Upper lobe of left lung (tissue), 4 donors: ENCODE results near the gene GPR34.

Experiments
- POLR2A ChIP-seq, 4 donors: fragments of 450-650 bp; IDR thresholded peaks; one replicate each; pipeline ENCODE4 v1.5.1; 2016 to 2017; ENCODE audit warnings: antibody characterized with exemption in 4 of 4, mild to moderate bottlenecking in 2 of 4
- TF ChIP-seq, protein P1 (sequence below), 6 experiments: fragments of 450-650 bp in 4 of 6; fragments of 200-600 bp in 2 of 6; sonication (generic) in 2 of 6; IDR thresholded peaks; one replicate each; pipeline ENCODE4 v1.5.1; 2016 to 2019; ENCODE audit warnings: antibody characterized with exemption in 6 of 6

DNA sequence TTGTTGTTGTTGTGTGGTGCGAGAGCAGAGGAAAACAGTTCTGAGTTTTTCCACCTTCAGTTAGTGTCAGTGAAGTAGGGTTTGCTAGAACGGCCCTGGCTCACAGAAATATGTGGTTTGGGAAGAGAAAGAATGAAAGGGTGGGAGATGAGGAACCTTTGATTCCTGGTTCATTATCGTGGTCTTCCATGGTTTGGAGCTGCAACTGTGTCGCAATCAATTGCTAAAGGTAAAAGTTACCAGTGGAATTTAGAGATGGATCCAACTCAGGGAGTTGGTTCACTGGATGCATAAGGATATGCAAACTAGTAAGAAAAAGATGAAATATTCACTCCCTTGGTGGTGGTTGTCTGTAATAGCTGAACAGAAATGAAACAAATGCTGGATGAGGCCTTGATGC lies 35.6 kb upstream of the GPR34 start:
- TF ChIP-seq, protein P1, sequence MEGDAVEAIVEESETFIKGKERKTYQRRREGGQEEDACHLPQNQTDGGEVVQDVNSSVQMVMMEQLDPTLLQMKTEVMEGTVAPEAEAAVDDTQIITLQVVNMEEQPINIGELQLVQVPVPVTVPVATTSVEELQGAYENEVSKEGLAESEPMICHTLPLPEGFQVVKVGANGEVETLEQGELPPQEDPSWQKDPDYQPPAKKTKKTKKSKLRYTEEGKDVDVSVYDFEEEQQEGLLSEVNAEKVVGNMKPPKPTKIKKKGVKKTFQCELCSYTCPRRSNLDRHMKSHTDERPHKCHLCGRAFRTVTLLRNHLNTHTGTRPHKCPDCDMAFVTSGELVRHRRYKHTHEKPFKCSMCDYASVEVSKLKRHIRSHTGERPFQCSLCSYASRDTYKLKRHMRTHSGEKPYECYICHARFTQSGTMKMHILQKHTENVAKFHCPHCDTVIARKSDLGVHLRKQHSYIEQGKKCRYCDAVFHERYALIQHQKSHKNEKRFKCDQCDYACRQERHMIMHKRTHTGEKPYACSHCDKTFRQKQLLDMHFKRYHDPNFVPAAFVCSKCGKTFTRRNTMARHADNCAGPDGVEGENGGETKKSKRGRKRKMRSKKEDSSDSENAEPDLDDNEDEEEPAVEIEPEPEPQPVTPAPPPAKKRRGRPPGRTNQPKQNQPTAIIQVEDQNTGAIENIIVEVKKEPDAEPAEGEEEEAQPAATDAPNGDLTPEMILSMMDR (IDR thresholded peaks at IDR 0.05), result no peak
- TF ChIP-seq POLR2A (IDR thresholded peaks at IDR 0.05), result no peak
